ENCODE measurements around the gene ACE2. TPM values are rescaled to one million over a fixed set of nuclear protein-coding genes. Genes with fewer than 3 reads are reported as not detected.

Gene ACE2
- total RNA-seq, 5 donors from 2014 or later (not counting 1 experiment from before 2014, with no cell fraction given), result not detected

DNA sequence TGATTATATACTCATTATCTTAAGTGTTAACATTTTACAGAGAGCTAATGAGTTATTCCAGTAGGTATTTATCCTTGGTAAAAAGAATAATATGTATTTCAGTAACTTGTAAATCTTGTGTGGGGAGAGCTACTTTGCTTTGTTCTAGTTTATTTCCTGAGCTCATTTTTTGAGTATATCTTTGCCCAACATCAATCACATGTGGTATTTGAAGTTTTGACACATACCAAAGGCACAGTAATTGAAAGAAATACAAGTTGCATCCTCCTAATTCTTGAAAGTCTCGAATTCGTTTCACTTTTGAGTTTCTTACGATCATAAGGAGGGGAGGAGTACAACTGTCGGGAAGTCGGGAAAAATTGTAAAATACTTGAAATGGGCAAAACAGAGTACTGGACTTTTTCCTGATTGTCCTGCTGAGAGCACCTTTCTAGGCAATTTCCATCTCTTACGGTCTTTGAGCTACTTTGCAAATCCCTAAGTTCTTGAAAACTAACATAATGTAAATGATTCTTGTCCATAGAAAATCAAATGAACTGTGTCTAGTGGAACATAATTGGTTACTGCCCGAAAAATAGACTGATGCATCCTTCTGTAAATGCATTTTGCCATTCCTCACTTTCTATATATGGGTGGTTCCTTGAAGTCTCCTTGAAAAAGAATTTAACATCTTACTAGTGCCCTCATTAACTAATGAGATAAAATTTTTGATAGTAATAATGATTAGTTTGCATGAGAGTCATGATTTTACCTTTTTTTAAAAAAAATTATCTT, 43.2 kb upstream of the ACE2 start:
- Histone ChIP-seq H3K4me3 (ENCODE audit: control insufficient read depth in 1 of 2, extremely low read depth in 1 of 2, low read length in 1 of 2) (no peak overlapping the region), H3K9me3 (no peaks in the 10 kb centered on the region), H3K36me3 (ENCODE audit: control insufficient read depth in 2 of 2, extremely low read depth in 1 of 2, insufficient read depth in 1 of 2, low read length in 1 of 2) (no peaks in the 10 kb centered on the region), H3K27ac (ENCODE audit: low read length) (no peak overlapping the region), H3K27me3 (replicated peaks in 1 of 2; ENCODE audit: control insufficient read depth in 2 of 2, extremely low read depth in 1 of 2, insufficient read depth in 2 of 2, low read length in 1 of 2) (no peaks in the 10 kb centered on the region), H3K4me1 (ENCODE audit: control insufficient read depth in 1 of 2, extremely low read depth in 1 of 2, insufficient read depth in 2 of 2, low read length in 2 of 2) (no peaks in the 10 kb centered on the region)
- DNase-seq (peak in 1 of 35 experiments; percentile 1), ATAC-seq (replicated peaks in 1 of 4) (peak in 1 of 4 experiments; percentile 39)
- H3K4me3 Mint-ChIP-seq, result peak overlapping the region in 2 of 3 donors; percentile 15 to 24
- POLR2A ChIA-PET, result no interaction called here
- WGBS (ENCODE audit: insufficient coverage), result no CpG with 5 or more reads among the region's 7 CpGs
- H3K27me3 Mint-ChIP-seq, result peaks cover 4 to 30% of the 10 kb centered on the region in 2 donors
- CTCF ChIA-PET, result interaction anchor here in 1 of 2 donors (0.5 to 0.6 kb wide), 2 partner anchors 37 to 1025 kb away, joined by 3 to 6 read pairs; no protein-coding TSS in a partner anchor
- peaks cover 10 to 15% (median 15%) of the 10 kb centered on the region in 3 donors for H3K4me1 Mint-ChIP-seq
- H3K9me3 Mint-ChIP-seq, result no peaks in the 10 kb centered on the region
- no peaks in the 10 kb centered on the region for H3K36me3 Mint-ChIP-seq
- H3K27ac Mint-ChIP-seq, result no peak overlapping the region

DNA sequence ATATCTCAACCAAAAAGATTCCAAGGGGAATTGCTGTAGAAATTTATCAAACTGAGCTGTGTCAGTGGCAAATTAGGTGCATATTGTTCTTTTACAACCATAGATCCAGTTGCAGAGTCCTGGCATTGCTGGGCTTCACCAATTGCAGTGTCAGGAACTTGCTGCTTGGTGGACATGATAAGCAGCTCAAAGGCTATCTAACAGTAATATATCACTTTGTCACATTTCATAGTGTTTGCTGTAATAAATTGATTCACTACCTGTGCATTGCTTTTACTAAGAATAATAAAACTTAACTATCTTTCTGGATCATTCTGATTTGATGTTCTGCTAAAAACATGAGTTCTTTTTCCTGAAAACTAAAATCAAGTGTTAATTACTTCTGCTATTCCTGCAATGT, 30.9 kb upstream of the ACE2 start:
- no peak for ATAC-seq (replicated peaks in 1 of 4)
- no peaks in the 10 kb centered on the region for H3K36me3 Mint-ChIP-seq
- Histone ChIP-seq H3K4me3 (ENCODE audit: control insufficient read depth in 1 of 2, extremely low read depth in 1 of 2, low read length in 1 of 2) (no peak overlapping the region), H3K27ac (ENCODE audit: low read length) (no peak overlapping the region), H3K27me3 (replicated peaks in 1 of 2; ENCODE audit: control insufficient read depth in 2 of 2, extremely low read depth in 1 of 2, insufficient read depth in 2 of 2, low read length in 1 of 2) (peaks cover 0 to 2% of the 10 kb centered on the region in 2 experiments), H3K36me3 (ENCODE audit: control insufficient read depth in 2 of 2, extremely low read depth in 1 of 2, insufficient read depth in 1 of 2, low read length in 1 of 2) (no peaks in the 10 kb centered on the region), H3K9me3 (no peaks in the 10 kb centered on the region), H3K4me1 (ENCODE audit: control insufficient read depth in 1 of 2, extremely low read depth in 1 of 2, insufficient read depth in 2 of 2, low read length in 2 of 2) (no peaks in the 10 kb centered on the region)
- H3K4me1 Mint-ChIP-seq, result no peaks in the 10 kb centered on the region
- POLR2A ChIA-PET, result no interaction called here
- no peak overlapping the region for H3K27ac Mint-ChIP-seq
- DNase-seq, result no peak
- H3K9me3 Mint-ChIP-seq, result no peaks in the 10 kb centered on the region
- H3K27me3 Mint-ChIP-seq, result peaks cover 10 to 47% of the 10 kb centered on the region in 2 donors
- H3K4me3 Mint-ChIP-seq, result no peak overlapping the region
- CTCF ChIA-PET, result no interaction called here

DNA sequence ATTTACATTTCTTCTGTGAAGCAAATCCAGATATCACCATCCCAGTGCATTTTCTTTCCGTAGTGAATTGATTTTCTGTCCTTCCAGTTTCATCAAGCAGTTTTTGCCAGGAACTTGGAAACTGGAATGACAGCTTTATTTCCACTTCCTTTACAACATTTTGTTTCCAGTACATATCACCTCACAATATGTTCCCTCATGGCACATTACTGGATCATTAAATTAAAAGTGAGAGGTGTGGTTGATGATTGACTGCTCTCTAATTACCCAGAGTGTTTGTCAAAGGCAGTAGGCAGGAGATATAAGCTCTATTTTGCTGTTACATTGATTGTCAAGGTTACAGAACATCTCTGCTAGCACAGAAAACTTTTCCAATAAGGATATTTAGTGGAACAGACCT, 22.3 kb upstream of the ACE2 start:
- H3K9me3 ChIP-seq, result no peaks in the 10 kb centered on the region
- DNase-seq (no peak), ATAC-seq (replicated peaks in 1 of 4) (no peak)
- no CpG with 5 or more reads among the region's 1 CpG for whole genome bisulfite sequencing (ENCODE audit: insufficient coverage)
- H3K27ac ChIP-seq (ENCODE audit: low read length), result no peak overlapping the region
- Mint-ChIP-seq H3K9me3 (peaks cover 0 to 9% (median 0%) of the 10 kb centered on the region in 3 donors), H3K36me3 (no peaks in the 10 kb centered on the region), H3K27me3 (peaks cover under 1 to 46% of the 10 kb centered on the region in 2 donors), H3K27ac (no peak overlapping the region), H3K4me3 (no peak overlapping the region), H3K4me1 (no peaks in the 10 kb centered on the region)
- no peaks in the 10 kb centered on the region for H3K27me3 ChIP-seq (replicated peaks in 1 of 2; ENCODE audit: control insufficient read depth in 2 of 2, extremely low read depth in 1 of 2, insufficient read depth in 2 of 2, low read length in 1 of 2)
- CTCF ChIA-PET, result interaction anchor here in 1 of 2 donors (0.6 kb wide), 1 partner anchor 91 kb away, joined by 3 read pairs; no protein-coding TSS in a partner anchor
- H3K36me3 ChIP-seq (ENCODE audit: control insufficient read depth in 2 of 2, extremely low read depth in 1 of 2, insufficient read depth in 1 of 2, low read length in 1 of 2), result no peaks in the 10 kb centered on the region
- no peak overlapping the region for H3K4me3 ChIP-seq (ENCODE audit: control insufficient read depth in 1 of 2, extremely low read depth in 1 of 2, low read length in 1 of 2)
- POLR2A ChIA-PET, result no interaction called here
- no peaks in the 10 kb centered on the region for H3K4me1 ChIP-seq (ENCODE audit: control insufficient read depth in 1 of 2, extremely low read depth in 1 of 2, insufficient read depth in 2 of 2, low read length in 2 of 2)

DNA sequence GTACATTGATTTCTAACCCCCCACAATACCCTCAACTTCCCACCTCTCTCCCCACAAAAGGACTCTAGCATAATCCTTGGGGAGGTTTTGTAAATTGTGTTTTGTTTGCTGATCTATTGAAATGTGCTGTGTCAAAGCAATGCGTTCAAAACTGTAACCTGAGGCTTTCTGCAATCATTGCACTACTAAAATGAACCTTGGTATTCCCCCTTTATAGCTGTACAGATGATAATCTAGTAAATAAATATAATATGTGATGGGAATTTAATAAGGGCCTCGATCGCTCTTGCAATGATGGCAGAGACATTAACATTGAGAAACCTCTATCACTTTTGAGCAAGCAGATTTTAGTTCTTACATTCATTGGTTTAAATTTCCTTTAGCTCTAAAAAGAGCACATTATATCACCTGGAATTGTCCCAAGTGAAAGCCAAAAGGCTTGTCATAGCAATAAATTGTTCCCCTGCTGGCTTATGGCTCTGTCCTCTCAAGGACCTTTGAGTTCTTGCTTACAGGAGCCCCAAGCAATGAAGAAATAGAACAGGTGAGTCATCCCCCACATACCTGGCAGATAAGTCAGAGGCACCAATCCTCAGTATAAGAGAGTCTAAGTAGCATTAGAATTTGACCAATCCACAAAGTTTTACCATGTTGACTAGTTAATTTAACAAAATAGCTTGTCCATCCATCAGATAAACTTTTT, 18.4 kb upstream of the ACE2 start:
- H3K36me3 ChIP-seq (ENCODE audit: control insufficient read depth in 2 of 2, extremely low read depth in 1 of 2, insufficient read depth in 1 of 2, low read length in 1 of 2), result no peaks in the 10 kb centered on the region
- no CpG with 5 or more reads among the region's 3 CpGs for WGBS (ENCODE audit: insufficient coverage)
- ATAC-seq (replicated peaks in 1 of 4), result no peak
- Mint-ChIP-seq H3K4me1 (no peaks in the 10 kb centered on the region), H3K27ac (no peak overlapping the region), H3K36me3 (no peaks in the 10 kb centered on the region), H3K9me3 (peaks cover 0 to 5% (median 0%) of the 10 kb centered on the region in 3 donors), H3K4me3 (no peak overlapping the region), H3K27me3 (peaks cover 2 to 50% of the 10 kb centered on the region in 2 donors)
- DNase-seq, result no peak
- CTCF ChIA-PET, result no interaction called here
- no peaks in the 10 kb centered on the region for H3K4me1 ChIP-seq (ENCODE audit: control insufficient read depth in 1 of 2, extremely low read depth in 1 of 2, insufficient read depth in 2 of 2, low read length in 2 of 2)
- POLR2A ChIA-PET, result no interaction called here
- H3K4me3 ChIP-seq (ENCODE audit: control insufficient read depth in 1 of 2, extremely low read depth in 1 of 2, low read length in 1 of 2), result no peak overlapping the region
- peaks cover 0 to 3% of the 10 kb centered on the region in 2 experiments for H3K27me3 ChIP-seq (replicated peaks in 1 of 2; ENCODE audit: control insufficient read depth in 2 of 2, extremely low read depth in 1 of 2, insufficient read depth in 2 of 2, low read length in 1 of 2)
- no peak overlapping the region for H3K27ac ChIP-seq (ENCODE audit: low read length)
- H3K9me3 ChIP-seq, result no peaks in the 10 kb centered on the region

DNA sequence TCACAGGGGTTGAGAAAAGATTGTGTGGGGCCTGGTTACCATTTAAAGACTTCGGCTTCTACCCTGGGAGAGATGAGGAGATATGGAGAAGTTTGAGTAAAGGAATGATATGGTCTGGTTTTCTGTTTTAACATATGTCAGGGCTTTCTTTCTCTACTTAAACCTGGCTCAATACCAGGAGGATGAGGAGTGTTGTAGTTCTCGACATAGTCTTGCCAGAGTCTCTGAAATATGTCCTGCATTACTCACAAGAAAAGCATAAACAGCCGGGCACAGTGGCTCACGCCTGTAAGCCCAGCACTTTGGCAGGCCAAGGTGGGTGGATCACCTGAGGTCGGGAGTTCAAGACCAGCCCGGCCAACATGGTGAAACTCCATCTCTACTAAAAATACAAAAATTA, 16.4 kb upstream of the ACE2 start:
- Mint-ChIP-seq H3K27me3 (peaks cover 2 to 41% of the 10 kb centered on the region in 2 donors), H3K4me1 (no peaks in the 10 kb centered on the region), H3K4me3 (no peak overlapping the region), H3K36me3 (no peaks in the 10 kb centered on the region), H3K27ac (no peak overlapping the region), H3K9me3 (no peaks in the 10 kb centered on the region)
- Histone ChIP-seq H3K4me1 (ENCODE audit: control insufficient read depth in 1 of 2, extremely low read depth in 1 of 2, insufficient read depth in 2 of 2, low read length in 2 of 2) (no peaks in the 10 kb centered on the region), H3K4me3 (ENCODE audit: control insufficient read depth in 1 of 2, extremely low read depth in 1 of 2, low read length in 1 of 2) (no peak overlapping the region), H3K9me3 (no peaks in the 10 kb centered on the region), H3K27me3 (replicated peaks in 1 of 2; ENCODE audit: control insufficient read depth in 2 of 2, extremely low read depth in 1 of 2, insufficient read depth in 2 of 2, low read length in 1 of 2) (peaks cover 0 to 3% of the 10 kb centered on the region in 2 experiments), H3K36me3 (ENCODE audit: control insufficient read depth in 2 of 2, extremely low read depth in 1 of 2, insufficient read depth in 1 of 2, low read length in 1 of 2) (no peaks in the 10 kb centered on the region), H3K27ac (ENCODE audit: low read length) (no peak overlapping the region)
- no CpG with 5 or more reads among the region's 6 CpGs for WGBS (ENCODE audit: insufficient coverage)
- ATAC-seq (replicated peaks in 1 of 4) (no peak), DNase-seq (no peak)
- ChIA-PET POLR2A (no interaction called here), CTCF (no interaction called here)

DNA sequence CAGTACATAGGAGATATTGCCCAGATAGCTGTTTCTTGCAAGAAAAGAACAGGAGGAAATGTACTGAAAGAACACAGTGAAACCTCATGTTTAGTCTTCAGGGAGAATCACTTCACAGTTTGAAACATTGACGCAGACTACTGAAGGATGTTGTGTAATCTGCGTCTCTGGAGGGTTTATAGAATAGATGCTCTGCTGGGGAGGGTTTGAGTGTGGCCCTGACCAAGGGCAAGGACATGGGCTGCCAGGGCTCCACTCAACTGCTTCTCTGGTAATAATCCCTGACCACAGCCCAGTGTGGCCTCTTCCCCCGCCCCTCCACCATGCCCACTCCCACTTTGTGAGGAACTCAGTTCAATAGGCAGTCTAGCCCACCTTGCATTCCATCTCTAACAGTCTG, 15.8 kb upstream of the ACE2 start:
- no peak for DNase-seq
- H3K27ac ChIP-seq (ENCODE audit: low read length), result no peak overlapping the region
- no peaks in the 10 kb centered on the region for H3K36me3 ChIP-seq (ENCODE audit: control insufficient read depth in 2 of 2, extremely low read depth in 1 of 2, insufficient read depth in 1 of 2, low read length in 1 of 2)
- no peaks in the 10 kb centered on the region for H3K4me1 ChIP-seq (ENCODE audit: control insufficient read depth in 1 of 2, extremely low read depth in 1 of 2, insufficient read depth in 2 of 2, low read length in 2 of 2)
- Mint-ChIP-seq H3K9me3 (no peaks in the 10 kb centered on the region), H3K27ac (no peak overlapping the region), H3K4me1 (no peaks in the 10 kb centered on the region), H3K4me3 (no peak overlapping the region), H3K36me3 (no peaks in the 10 kb centered on the region), H3K27me3 (peaks cover 2 to 41% of the 10 kb centered on the region in 2 donors)
- whole genome bisulfite sequencing (ENCODE audit: insufficient coverage), result no CpG with 5 or more reads among the region's 3 CpGs
- H3K27me3 ChIP-seq (replicated peaks in 1 of 2; ENCODE audit: control insufficient read depth in 2 of 2, extremely low read depth in 1 of 2, insufficient read depth in 2 of 2, low read length in 1 of 2), result peaks cover 0 to 3% of the 10 kb centered on the region in 2 experiments
- H3K9me3 ChIP-seq, result no peaks in the 10 kb centered on the region
- CTCF ChIA-PET, result no interaction called here
- POLR2A ChIA-PET, result no interaction called here
- no peak overlapping the region for H3K4me3 ChIP-seq (ENCODE audit: control insufficient read depth in 1 of 2, extremely low read depth in 1 of 2, low read length in 1 of 2)
- ATAC-seq (replicated peaks in 1 of 4), result no peak
